ENCODE results near the gene LIPG.
A peak's percentile ranks its signal among the peaks of the same experiment; 100 is the strongest.
"Not testable (repeated sequence)": the region's sequence is repeated elsewhere in the genome, so short reads cannot be mapped to it uniquely, and the experiment has no call there.

The LIPG gene

GRCh38 chr18:49547701-49548100 lies 14.2 kb upstream of the LIPG start:
- no peak for DNase-seq

GRCh38 chr18:49548229-49548636 lies 13.6 kb upstream of the LIPG start:
- no peak for DNase-seq

GRCh38 chr18:49550621-49551339 lies 11.1 kb upstream of the LIPG start:
- DNase-seq: no peak

GRCh38 chr18:49553003-49553402 lies 8.9 kb upstream of the LIPG start:
- no peak for DNase-seq

- DNase-seq: no peak
Measured at GRCh38 chr18:49555641-49556040, 6.2 kb upstream of the LIPG start.

GRCh38 chr18:49558356-49558755 lies 3.5 kb upstream of the LIPG start:
- no peak for DNase-seq

- DNase-seq: peak; percentile 26
Measured at GRCh38 chr18:49559326-49559931, 2.4 kb upstream of the LIPG start.

GRCh38 chr18:49560277-49560623 lies 1.6 kb upstream of the LIPG start:
- no peak for DNase-seq

- DNase-seq: no peak
Measured at GRCh38 chr18:49560624-49561288, 1.1 kb upstream of the LIPG start.

GRCh38 chr18:49562481-49563129 lies 748 bp downstream of the LIPG start:
- no peak for DNase-seq

GRCh38 chr18:49563130-49563540 lies 1.3 kb downstream of the LIPG start:
- no peak for DNase-seq

- no peak for DNase-seq
Measured at GRCh38 chr18:49563701-49564517, 2.1 kb downstream of the LIPG start.

- DNase-seq: no peak
Measured at GRCh38 chr18:49564518-49564834, 2.6 kb downstream of the LIPG start.

GRCh38 chr18:49565101-49565500 lies 3.2 kb downstream of the LIPG start:
- DNase-seq: no peak

GRCh38 chr18:49565612-49566011 lies 3.8 kb downstream of the LIPG start:
- no peak for DNase-seq

GRCh38 chr18:49566217-49566770 lies 4.4 kb downstream of the LIPG start:
- no peak for DNase-seq

GRCh38 chr18:49566985-49567384 lies 5.1 kb downstream of the LIPG start:
- DNase-seq: no peak

- DNase-seq: no peak
Measured at GRCh38 chr18:49569724-49570123, 7.9 kb downstream of the LIPG start.

- DNase-seq: no peak
Measured at GRCh38 chr18:49570836-49571235, 9.0 kb downstream of the LIPG start.

GRCh38 chr18:49572611-49573345 lies 10.9 kb downstream of the LIPG start:
- no peak for DNase-seq

- DNase-seq: no peak
Measured at GRCh38 chr18:49573835-49574234, 12.0 kb downstream of the LIPG start.

GRCh38 chr18:49579041-49579440 lies 17.2 kb downstream of the LIPG start:
- not testable (repeated sequence) for DNase-seq

Measured in NCI-H187 treated with DMSO at 0.1 percent for 48 hours (cell line).